SHP77 treated with DMSO at 0.1 percent for 48 hours (cell line): ENCODE results near the gene HCAR3.
"Not testable (repeated sequence)": the region's sequence is repeated elsewhere in the genome, so short reads cannot be mapped to it uniquely, and the experiment has no call there.

Experiments used
- DNase-seq: peaks from one replicate; lab custom pipeline; 2025; lab: John Stamatoyannopoulos, UW

Gene HCAR3

DNA sequence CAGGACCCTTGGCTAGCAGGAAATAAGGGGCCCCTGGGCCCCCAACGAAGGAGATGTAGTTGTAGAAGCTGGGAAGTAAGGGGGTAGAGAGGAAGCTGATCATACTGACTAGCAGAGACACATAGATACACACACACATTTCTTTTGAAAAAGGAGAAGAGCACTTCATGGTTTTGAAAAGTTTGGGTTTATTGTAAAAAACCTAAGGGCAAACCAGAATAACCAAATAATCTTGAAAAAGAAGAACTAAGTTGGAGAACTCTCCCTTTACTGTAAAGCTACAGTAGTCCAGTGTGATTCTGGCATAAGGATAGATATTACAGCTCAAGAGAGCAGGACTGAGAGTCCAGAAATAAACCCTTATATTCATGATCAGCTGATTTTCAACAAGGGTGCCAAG is 5.8 kb upstream of the HCAR3 start:
- DNase-seq, result no peak

DNA sequence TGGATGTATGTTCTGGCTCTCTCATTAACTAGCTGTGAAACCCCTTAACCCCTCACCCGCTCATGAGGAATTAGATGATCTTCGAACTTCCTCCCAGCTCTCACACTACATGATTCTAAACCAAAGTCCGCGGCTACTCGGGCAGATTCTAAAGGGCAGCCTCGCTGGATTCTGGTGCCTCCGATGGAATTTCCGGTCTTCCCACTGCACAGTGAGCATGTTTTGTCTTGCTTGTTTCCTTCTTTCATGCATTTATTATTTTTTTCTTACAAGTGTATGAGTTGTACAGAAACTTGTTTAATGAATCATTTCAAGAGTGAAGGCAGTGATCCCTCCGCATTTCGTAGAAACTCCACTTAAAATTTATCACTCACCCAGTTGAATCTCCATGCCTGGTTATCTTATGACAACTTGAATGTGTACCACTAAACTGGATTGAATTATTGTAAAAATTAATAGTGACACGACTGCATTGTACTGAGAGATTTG is 4.5 kb upstream of the HCAR3 start:
- no peak for DNase-seq

DNA sequence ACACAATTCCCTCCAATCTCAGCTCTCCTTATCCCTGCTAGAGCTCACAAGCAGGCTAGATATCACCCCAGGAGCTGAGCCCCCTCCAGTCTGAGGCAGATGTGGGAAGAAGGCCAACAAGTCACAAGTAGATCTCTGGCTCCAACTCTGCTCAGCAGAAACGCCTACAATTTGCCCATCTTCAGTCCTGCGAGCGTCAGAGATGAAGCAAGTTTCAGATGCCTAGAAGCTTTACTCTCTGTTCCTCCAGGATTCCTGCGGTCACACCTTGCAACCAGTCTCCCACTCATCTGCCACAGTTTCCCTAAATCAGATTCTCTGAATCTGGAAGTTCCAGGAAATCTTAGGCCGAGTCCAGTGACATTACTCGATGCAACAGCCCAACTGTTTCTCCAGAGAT is 1.4 kb downstream of the HCAR3 start:
- not testable (repeated sequence) for DNase-seq

DNA sequence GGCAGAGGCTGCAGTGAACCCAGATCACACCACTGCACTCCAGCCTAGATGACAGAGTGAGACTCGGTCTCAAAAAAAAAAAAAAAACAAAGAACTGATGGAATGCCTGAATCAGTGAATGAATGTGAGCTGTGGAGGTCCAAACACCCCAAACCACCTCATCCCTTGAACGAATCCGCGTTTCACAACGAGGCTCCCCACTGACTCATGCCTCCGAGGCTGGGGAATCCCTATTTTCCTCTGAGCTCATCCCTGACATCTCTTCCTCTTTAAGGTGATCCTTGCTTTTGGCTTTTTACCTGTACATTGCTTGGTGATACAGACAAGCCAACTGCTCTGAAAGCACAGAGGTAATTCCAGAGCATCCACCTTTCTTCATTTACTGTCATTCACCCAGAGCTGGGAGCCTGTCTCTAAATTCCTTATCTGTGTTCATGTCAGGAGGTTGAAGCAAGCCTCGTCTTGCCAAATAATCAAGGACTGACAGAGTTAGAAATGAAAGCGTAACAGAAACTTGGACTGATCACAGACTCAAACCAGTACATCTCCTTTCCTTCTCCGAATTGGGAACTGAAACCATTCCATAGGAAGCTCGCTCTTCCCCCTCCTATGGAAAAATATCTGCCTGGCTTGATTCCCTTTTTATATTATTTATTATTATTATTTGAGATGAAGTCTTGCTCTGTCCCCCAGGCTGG is 3.0 kb downstream of the HCAR3 start:
- DNase-seq, result not testable (repeated sequence)

DNA sequence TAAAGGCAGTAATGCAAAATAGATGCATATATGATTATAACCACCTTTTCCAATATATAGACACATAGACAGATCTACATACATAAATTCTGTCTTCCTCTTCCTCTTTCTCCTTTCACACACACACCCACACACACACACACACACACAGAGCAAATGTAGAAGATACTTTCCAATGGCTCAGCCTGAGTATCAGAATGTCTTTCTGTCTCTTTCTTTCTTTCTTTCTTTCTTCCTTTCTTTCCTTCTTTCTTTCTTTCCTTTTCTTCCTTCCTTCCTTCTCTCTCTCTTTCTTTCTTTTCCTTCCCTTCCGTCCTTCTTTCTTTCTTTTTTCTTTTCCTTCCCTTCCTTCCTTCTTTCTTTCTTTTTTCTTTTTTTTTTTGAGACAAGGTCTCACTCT is 5.3 kb downstream of the HCAR3 start:
- not testable (repeated sequence) for DNase-seq

DNA sequence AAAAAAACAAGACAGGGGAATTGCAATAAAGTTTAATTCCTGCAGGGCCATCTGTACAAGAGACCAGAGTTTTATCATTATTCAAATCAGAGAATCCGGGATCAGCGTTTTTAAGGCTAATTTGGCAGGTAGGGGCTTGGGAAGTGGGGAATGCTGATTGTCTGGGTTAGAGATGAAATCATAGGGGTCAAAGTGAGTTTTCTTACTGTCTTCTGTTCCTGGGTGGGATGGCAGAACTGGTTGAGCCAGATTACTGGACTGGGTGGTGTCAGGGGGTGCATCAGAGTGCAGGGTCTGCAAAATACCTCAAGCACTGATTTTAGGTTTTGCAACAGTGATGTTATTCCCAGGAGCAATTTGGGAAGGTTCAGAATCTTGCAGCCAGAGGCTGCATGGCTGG is 6.3 kb downstream of the HCAR3 start:
- DNase-seq, result not testable (repeated sequence)

DNA sequence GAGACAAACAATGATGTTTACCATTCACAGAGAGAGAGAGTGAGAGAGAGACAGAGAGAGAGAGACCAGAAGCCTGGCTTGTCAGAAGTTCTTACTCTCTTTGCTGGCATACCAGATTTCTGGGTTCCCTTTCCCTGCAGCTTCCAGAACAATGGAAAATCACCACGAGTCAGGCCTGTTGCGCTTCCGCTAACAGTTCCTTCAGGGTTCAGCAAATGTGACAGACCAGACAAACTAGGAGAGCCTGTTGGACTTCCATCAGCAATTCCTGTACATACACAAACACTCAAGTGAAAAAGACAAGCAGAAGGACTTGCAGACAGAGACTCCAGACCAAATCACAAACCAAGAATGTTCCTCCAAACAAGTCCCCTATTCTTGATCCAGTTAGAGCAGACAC is 7.3 kb downstream of the HCAR3 start:
- DNase-seq, result not testable (repeated sequence)

DNA sequence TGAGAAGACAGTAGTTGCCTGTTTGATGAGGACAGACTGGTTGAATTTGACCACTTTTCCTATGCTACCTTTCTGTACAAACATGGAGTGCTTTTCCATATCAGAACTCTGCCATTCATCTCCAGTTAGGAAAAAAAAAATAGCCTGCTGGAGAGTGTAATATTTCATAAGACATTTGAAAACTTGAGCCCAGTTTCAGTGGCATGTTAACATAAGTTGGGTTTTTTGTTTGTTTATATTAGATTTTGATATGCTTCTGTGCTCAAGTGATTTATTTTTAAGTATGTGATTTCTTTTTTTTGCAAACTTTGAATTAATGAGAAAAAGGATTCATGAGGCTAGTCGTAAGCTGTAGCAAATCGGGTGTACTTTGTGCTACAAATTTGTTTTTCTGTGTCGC is 12.8 kb downstream of the HCAR3 start:
- DNase-seq, result not testable (repeated sequence)

DNA sequence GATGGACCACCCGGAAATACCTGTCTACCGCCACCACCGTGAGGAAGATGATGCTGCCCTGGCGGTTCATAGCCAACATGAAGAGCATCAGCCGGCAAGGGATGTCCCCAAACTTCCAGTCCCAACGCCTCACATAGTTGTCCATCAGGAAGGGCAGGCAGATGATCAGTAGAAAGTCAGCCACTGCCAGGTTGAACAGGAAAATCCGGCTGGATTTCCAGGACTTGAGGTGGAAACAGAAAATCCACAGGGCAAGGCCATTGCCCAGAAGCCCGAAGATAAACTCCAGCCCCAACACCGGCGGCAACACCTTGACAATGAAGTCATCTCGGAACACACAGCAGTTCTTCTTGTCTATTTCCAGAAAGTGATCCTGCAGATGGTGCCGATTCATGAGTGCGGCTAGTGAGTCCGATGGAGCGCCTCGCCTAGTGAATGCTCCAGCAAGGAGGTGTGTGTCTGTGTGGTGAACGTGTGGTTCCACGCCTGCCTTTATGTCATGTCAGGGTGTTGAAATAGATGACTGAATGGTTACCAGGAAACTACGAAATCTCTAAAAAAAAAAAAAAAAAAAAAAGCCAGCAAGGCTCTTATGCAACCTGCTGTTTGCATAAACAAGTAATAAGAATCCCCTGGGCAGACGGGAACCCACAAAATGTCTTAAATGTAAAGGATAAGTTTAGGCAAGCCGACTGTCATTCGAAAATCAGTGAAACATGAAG is 13.6 kb downstream of the HCAR3 start, which contains the start of gene HCAR2:
TSS of gene HCAR2 (minus strand) at position 468 of the 722 bp plus-strand sequence. CDS start at position 394, 74 bp downstream.
- DNase-seq, result not testable (repeated sequence)

DNA sequence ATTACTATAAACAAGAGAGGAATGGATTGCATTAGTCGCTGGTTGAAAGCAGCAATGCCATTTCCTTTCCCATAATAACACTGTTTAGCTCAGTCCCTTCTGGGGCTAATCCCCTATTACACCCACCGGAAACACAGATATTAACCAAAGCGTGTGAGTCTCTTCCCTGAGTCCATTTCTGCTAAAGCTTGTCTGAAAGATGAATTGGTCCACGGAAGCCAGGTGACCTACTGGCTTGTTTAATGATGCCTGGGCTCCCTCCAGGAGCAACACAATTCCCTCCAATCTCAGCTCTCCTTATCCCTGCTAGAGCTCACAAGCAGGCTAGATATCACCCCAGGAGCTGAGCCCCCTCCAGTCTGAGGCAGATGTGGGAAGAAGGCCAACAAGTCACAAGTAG is 15.1 kb downstream of the HCAR3 start:
- DNase-seq, result not testable (repeated sequence)

DNA sequence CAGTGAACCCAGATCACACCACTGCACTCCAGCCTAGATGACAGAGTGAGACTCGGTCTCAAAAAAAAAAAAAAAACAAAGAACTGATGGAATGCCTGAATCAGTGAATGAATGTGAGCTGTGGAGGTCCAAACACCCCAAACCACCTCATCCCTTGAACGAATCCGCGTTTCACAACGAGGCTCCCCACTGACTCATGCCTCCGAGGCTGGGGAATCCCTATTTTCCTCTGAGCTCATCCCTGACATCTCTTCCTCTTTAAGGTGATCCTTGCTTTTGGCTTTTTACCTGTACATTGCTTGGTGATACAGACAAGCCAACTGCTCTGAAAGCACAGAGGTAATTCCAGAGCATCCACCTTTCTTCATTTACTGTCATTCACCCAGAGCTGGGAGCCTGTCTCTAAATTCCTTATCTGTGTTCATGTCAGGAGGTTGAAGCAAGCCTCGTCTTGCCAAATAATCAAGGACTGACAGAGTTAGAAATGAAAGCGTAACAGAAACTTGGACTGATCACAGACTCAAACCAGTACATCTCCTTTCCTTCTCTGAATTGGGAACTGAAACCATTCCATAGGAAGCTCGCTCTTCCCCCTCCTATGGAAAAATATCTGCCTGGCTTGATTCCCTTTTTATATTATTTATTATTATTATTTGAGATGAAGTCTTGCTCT is 16.4 kb downstream of the HCAR3 start:
- DNase-seq, result not testable (repeated sequence)

DNA sequence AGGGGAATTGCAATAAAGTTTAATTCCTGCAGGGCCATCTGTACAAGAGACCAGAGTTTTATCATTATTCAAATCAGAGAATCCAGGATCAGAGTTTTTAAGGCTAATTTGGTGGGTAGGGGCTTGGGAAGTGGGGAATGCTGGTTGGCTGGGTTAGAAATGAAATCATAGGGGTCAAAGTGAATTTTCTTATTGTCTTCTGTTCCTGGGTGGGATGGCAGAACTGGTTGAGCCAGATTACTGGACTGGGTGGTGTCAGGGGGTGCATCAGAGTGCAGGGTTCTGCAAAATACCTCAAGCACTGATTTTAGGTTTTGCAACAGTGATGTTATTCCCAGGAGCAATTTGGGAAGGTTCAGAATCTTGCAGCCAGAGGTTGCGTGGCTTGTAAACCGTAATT is 19.7 kb downstream of the HCAR3 start:
- not testable (repeated sequence) for DNase-seq

DNA sequence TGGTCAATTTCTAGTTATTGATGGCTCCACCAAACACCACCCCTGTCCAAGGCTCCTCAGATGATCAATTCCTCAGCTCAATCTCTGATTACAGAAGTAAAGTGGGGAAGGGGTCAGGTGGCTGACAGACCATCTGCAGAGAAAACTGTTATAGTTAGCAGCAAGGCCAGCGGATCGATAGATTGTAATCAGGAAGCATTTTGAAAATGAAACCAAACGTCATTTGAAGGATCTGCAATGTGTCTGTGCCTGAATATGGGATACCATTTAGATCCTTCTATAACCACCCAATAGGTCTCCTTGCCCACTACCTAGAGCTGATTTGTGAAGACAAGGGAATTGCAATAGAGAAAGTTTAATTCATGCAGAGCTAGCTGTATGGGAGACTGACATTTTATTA is 25.0 kb downstream of the HCAR3 start:
- DNase-seq, result no peak

DNA sequence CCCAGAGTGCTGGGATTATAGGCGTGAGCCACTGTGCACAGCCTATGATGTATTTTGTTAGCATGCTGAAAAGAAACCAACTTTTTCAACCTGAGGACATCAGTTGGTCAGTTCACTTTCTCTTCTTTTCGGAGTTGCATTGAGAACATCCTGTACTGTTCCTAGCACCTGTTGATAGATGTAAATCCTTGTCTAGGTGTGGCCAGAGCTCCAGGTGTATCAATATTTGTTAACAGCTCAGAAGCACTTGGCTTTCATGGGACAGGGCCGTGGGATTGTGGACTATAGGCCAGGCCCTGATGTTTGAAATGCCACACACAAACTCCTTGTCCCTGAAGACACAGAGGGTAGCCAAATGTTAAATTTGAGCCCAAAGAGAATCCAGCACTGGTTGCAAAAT is 28.3 kb downstream of the HCAR3 start:
- DNase-seq, result no peak

DNA sequence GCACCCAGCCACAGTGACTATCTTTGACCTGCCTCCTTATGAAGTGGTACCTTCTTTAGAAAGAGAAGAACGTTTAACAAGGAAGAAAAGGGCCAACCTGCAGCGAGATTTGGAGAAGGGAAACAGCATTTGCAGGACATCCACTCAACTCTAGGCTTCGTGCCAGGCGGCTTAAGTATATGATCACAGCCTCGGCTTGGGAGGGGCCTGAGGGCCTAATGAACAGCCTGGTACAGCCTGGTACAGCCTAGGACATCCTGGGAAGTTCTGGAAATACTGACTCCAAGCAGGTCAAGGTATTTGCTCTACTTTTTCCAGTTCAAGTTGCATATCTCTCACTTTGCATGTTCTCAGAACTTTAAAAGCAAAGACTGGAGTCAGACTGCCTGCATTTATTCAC is 29.5 kb downstream of the HCAR3 start:
- DNase-seq, result no peak

DNA sequence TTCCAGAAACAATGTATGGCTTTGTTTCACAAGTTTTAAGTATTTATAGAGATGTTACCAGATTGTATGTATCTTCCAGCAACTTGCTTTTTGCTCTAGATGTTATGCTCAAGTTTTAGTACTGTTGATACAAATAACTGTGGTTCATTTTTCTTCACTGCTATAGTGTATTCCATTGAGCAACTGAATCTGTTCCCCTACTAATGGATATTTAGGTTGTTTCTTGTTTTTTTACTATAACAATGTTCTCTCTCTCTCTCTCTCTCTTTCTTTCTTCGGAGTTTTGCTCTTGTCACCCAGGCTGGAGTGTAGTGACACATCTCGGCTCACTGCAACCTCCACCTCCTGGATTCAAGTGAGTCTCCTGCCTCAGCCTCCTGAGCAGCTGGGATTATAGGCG is 30.1 kb downstream of the HCAR3 start:
- no peak for DNase-seq

DNA sequence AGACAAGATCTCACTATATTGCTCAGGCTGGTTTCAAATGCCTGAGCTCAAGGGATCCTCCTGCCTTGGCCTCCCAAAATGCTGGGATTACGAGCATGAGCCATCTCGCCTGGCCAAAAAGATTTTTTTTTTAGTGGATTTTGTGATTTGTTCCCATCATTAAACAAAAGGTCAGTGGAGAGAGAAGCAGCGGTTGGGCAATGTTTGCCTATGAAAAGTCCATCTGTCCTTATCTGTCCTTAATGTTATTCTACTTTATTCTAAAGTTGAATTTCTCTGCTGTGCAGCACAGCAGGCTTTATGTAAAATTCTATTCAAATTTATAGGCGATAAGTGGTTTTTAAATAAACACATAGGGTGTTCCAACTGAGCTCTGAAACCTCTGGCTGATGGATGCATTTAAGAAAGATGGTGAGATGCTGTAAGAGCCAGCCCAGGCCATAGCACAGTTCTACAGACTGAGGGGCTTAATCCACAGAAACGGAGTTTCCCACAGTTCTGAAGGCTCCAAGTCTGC is 32.3 kb downstream of the HCAR3 start:
- DNase-seq, result no peak

DNA sequence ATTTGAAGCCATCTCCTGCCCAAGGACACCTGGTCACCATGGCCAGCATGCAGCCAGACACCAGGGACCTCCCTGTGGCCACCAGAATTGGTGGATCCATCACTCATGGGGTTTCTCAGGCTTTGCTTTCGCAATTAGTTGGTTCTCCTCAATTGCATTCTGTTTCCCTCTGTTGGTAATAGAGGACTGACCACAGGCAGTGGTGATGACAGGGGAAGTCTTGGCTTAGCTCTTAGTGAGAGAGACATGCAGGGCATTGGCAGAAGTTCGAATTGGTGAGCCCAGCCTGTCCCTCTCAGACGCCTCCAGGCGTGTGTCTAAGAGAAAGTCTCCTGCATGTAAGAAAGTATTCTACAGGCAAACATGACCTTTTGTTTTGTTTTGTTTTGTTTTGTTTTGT is 34.8 kb downstream of the HCAR3 start:
- no peak for DNase-seq

DNA sequence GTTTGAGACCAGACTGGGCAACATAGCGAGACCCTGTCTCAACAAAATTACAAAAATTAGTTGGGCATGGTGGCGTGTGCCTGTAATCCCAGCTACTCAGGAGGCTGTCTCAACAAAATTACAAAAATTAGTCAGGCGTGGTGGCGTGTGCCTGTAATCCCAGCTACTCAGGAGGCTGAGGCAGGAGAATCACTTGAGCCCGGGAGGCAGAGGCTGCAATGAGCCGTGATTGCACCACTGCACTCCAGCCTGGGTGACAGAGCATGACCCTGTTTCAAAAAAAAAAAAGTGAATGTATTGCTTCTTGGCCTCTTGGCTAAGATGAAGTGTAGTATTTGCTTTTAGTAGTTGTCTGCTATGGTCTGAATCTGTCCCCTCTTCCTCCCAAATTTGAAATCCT is 35.6 kb downstream of the HCAR3 start:
- DNase-seq, result not testable (repeated sequence)

DNA sequence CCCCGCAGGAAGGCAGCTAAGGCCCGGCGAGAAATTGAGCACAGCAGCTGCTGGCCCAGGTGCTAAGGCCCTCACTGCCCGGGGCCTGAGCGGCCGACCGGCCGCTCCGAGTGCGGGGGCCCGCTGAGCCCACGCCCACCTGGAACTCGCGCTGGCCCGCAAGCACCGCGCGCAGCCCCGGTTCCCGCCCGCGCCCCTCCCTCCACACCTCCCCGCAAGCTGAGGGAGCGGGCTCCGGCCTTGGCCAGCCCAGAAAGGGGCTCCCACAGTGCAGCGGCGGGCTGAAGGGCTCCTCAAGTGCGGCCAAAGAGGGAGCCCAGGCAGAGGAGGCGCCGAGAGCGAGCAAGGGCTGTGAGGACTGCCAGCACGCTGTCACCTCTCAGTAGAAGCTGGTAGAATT is 39.8 kb downstream of the HCAR3 start:
- DNase-seq, result not testable (repeated sequence)

DNA sequence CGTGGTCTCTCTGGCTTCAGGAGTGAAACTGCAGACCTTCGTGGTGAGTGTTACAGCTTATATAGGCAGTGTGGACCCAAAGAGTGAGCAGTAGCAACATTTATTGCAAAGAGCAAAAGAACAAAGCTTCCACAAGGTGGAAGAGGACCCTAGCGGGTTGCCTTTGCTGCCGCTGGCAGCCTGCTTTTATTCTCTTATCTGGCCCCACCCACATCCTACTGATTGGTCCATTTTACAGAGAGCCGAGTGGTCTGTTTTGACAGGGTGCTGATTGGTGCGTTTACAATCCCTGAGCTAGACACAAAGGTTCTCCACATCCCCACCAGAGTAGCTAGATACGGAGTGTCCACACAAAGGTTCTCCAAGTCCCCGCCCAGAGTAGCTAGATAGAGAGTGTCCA is 40.6 kb downstream of the HCAR3 start:
- DNase-seq, result not testable (repeated sequence)

DNA sequence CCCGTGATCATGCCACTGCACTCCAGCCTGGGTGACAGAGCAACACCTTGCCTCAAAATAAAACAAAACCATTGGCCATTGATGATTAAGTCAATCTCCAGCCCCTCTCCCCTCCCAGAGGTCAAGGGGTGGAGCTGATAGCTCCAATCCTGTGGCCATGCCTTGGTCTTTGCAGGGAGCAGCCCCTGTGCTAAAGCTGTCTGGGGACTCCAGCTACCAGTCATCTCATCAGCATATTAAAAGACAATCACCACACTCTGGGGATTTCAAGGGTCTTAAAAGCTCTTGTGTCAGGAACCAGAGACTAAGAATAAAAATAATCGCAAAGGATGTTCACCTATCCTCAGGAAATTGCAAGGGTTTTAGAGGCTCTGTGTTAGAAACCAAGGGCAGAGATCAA is 44.1 kb downstream of the HCAR3 start:
- DNase-seq, result no peak
